Endodermal cell (in vitro differentiated cells): Measurements from ENCODE around the gene ABCF3. TPM values are rescaled to one million over a fixed set of nuclear protein-coding genes. Genes with fewer than 3 reads are reported as not detected.
A peak's percentile ranks its signal among the peaks of the same experiment; 100 is the strongest.

Source experiments
- DNase-seq: peaks from one replicate; pipeline ENCODE4 v3.0.0-alpha.2; 2017
- H3K27ac ChIP-seq: 2 replicates; pipeline ENCODE4 v1.5.1; 2013; ENCODE audit warnings: mild to moderate bottlenecking, low read depth, low read length, moderate library complexity
- H3K27me3 ChIP-seq: 2 replicates; pipeline ENCODE4 v1.6.1; 2013; ENCODE audit warnings: mild to moderate bottlenecking, low read length, moderate library complexity; ENCODE audit not compliant: insufficient read depth, control insufficient read depth, poor library complexity, severe bottlenecking
- H3K36me3 ChIP-seq: 2 replicates; pipeline ENCODE4 v1.7.0; 2013; ENCODE audit warnings: mild to moderate bottlenecking, low read length, moderate library complexity; ENCODE audit not compliant: control insufficient read depth, insufficient read depth
- H3K4me1 ChIP-seq: one replicate; pipeline ENCODE4 v1.7.0; 2013; ENCODE audit warnings: low read length; ENCODE audit not compliant: control insufficient read depth, insufficient read depth
- H3K4me3 ChIP-seq: 2 replicates; pipeline ENCODE4 v1.5.1; 2013; ENCODE audit warnings: mild to moderate bottlenecking, low read length, moderate library complexity
- H3K9ac ChIP-seq: 2 replicates; pipeline ENCODE4 v1.6.1; 2013; ENCODE audit warnings: mild to moderate bottlenecking, low read length, moderate library complexity; ENCODE audit not compliant: poor library complexity, severe bottlenecking; ENCODE audit errors: extremely low read depth
- H3K9me3 ChIP-seq: 2 replicates; pipeline ENCODE4 v1.6.1; 2013; ENCODE audit warnings: mild to moderate bottlenecking, low read length, moderate library complexity; ENCODE audit not compliant: control insufficient read depth
- H3K27ac Mint-ChIP-seq: 2 replicates; pipeline ENCODE4 v1.8.0; 2020; ENCODE audit warnings: mixed read lengths
- H3K27me3 Mint-ChIP-seq: 2 replicates; pipeline ENCODE4 v1.8.0; 2021; ENCODE audit warnings: mild to moderate bottlenecking, mixed read lengths; ENCODE audit not compliant: insufficient read depth
- H3K36me3 Mint-ChIP-seq: 2 replicates; pipeline ENCODE4 v1.8.0; 2020; ENCODE audit warnings: low read depth, mixed read lengths
- H3K4me1 Mint-ChIP-seq: 2 replicates; pipeline ENCODE4 v1.8.0; 2020; ENCODE audit warnings: mixed read lengths
- H3K4me3 Mint-ChIP-seq: 2 replicates; pipeline ENCODE4 v1.8.0; 2020; ENCODE audit warnings: mild to moderate bottlenecking, moderate library complexity, mixed read lengths
- H3K9me3 Mint-ChIP-seq: 2 replicates; pipeline ENCODE4 v1.8.0; 2020; ENCODE audit warnings: mild to moderate bottlenecking, mixed read lengths
- WGBS, 2 experiments: methylation state at CpG; one replicate each; pipeline versions ENCODE4 v1.1.5 to v1.1.7; 2013; ENCODE audit warnings: missing lambda C conversion rate in 2 of 2, mixed read lengths in 1 of 2; ENCODE audit not compliant: insufficient coverage in 1 of 2, insufficient read length in 1 of 2; 5-methylcytosine and 5-hydroxymethylcytosine counted together
- total RNA-seq, 2 donors: library from RNA; stranded (reverse); fragmentation: NEBNext Ultra II Directional in 1 of 2; extraction: Animal tissue kit (Norgen Biotek cat#: 25700) in 1 of 2; gene quantifications; 2 replicates in 1 of 2; 3 replicates in 1 of 2; pipeline ENCODE4 v1.2.1, GENCODE V29; 2021
- TF ChIP-seq, protein P1 (sequence below): fragments of 200-600 bp; sonication (generic); conservative IDR thresholded peaks from 2 replicates; pipeline ENCODE4 v1.5.0; 2021; ENCODE audit warnings: antibody characterized with exemption, mild to moderate bottlenecking

ABCF3 gene
- total RNA-seq, 2 donors from 2014 or later = 57.6 to 57.8 TPM

DNA sequence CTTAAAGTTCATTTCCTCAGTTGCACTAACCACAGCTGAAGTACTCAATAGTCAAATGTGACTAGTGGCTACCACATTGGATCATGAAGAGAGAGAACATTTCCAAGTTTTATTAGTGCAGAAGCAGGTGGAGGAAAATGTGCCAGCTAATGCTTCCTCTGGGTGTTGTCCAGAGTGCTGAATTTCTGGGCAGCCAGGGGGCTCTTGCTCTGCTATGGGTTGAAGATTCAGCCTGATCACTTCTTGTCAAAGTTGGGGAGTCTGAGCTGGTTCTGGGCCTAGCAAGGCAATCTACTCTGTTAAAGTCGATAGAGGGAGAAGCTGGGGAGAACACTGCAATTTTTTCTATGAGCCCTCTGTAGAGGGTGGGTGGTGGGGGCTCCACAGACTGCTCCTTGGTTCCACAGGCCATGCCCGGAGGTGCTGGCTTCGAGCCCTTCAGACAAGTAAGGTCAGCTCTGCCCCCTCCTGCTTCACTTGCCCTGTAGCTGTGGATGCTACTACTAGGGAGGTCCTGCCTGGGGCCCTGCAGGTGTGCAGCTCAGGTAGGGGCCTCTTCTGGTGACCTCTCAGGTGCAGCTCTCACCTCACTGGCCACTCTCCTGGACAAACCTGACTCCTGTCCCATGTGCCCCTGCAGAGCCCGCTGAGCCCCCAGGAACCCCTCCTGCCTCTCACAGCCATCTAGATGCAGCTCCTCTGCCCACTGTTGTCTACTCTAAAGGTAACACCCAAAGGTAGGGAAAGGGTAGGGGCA is 54.6 kb downstream of the ABCF3 start:
- 88 to 90% methylated on average over 2 to 4 of the region's 4 CpGs for WGBS, 2 experiments
- Histone ChIP-seq H3K9ac (no peak overlapping the region), H3K9me3 (no peaks in the 10 kb centered on the region), H3K4me1 (peaks cover 3% of the 10 kb centered on the region), H3K27ac (no peak overlapping the region), H3K4me3 (no peak overlapping the region), H3K36me3 (peaks cover 24% of the 10 kb centered on the region), H3K27me3 (peaks cover 11% of the 10 kb centered on the region)
- H3K36me3 Mint-ChIP-seq = peaks cover 22% of the 10 kb centered on the region
- H3K9me3 Mint-ChIP-seq = no peaks in the 10 kb centered on the region
- H3K27ac Mint-ChIP-seq = no peak overlapping the region
- H3K27me3 Mint-ChIP-seq = peaks cover 29% of the 10 kb centered on the region
- H3K4me3 Mint-ChIP-seq = no peak overlapping the region
- peaks cover 7% of the 10 kb centered on the region for H3K4me1 Mint-ChIP-seq
- TF ChIP-seq, protein P1, sequence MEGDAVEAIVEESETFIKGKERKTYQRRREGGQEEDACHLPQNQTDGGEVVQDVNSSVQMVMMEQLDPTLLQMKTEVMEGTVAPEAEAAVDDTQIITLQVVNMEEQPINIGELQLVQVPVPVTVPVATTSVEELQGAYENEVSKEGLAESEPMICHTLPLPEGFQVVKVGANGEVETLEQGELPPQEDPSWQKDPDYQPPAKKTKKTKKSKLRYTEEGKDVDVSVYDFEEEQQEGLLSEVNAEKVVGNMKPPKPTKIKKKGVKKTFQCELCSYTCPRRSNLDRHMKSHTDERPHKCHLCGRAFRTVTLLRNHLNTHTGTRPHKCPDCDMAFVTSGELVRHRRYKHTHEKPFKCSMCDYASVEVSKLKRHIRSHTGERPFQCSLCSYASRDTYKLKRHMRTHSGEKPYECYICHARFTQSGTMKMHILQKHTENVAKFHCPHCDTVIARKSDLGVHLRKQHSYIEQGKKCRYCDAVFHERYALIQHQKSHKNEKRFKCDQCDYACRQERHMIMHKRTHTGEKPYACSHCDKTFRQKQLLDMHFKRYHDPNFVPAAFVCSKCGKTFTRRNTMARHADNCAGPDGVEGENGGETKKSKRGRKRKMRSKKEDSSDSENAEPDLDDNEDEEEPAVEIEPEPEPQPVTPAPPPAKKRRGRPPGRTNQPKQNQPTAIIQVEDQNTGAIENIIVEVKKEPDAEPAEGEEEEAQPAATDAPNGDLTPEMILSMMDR = no peak
- peak; percentile 81 for DNase-seq

DNA sequence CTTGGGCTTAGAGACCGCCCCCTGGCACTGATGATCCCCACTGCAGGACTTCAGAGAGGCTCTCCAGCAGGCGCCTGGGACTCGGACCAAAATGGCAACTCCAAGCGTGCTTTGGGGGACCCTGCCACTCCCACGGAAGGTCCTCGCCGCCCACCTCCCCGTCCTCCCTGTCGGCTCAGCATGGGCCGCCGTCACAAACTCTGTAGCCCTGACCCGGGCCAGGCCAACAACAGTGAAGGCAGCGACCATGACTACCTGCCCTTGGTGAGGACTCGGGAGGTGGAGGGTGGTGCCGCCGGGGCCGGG is 55.1 kb downstream of the ABCF3 start:
- H3K4me3 ChIP-seq = no peak overlapping the region
- peaks cover 26% of the 10 kb centered on the region for H3K36me3 ChIP-seq
- 84 to 100% methylated on average over 5 to 17 of the region's 17 CpGs for whole genome bisulfite sequencing, 2 experiments
- TF ChIP-seq, protein P1 = no peak
- H3K9me3 ChIP-seq = no peaks in the 10 kb centered on the region
- no peak overlapping the region for H3K27ac ChIP-seq
- H3K9ac ChIP-seq = no peak overlapping the region
- H3K27me3 ChIP-seq = peaks cover 10% of the 10 kb centered on the region
- DNase-seq = no peak
- H3K36me3 Mint-ChIP-seq = peaks cover 22% of the 10 kb centered on the region
- H3K4me1 Mint-ChIP-seq = peaks cover 2% of the 10 kb centered on the region
- H3K4me3 Mint-ChIP-seq = no peak overlapping the region
- H3K27ac Mint-ChIP-seq = no peak overlapping the region
- H3K9me3 Mint-ChIP-seq = no peaks in the 10 kb centered on the region
- no peaks in the 10 kb centered on the region for H3K4me1 ChIP-seq
- peaks cover 27% of the 10 kb centered on the region for H3K27me3 Mint-ChIP-seq

DNA sequence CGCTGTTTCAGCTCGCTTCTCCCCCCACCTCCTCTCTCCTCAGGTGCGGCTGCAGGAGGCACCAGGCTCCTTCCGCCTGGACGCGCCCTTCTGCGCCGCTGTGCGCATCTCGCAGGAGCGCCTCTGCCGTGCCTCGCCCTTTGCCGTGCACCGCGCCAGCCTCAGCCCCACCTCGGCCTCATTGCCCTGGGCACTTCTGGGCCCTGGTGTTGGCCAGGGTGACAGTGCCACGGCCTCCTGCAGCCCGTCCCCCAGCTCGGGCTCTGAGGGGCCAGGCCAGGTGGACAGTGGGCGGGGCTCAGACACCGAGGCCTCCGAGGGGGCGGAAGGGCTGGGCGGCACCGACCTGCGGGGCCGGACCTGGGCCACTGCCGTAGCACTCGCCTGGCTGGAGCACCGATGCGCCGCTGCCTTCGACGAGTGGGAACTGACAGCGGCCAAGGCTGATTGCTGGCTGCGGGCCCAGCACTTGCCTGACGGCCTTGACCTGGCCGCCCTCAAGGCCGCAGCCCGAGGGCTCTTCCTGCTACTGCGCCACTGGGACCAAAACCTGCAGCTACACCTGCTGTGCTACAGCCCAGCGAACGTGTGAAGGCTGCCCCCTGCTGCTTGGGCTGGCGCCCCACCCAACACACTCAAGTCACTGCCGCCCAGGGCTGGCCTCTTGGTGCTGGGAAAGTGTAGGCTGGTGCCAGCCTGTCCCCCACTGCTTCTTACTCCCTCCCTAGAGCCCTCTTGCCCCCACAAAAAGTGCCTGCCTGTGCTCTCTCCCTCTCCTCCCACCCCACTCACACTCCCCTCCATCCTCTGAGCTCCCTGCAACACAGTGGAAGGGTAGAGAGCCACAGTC is 55.7 kb downstream of the ABCF3 start:
- WGBS, 2 experiments = 76 to 89% methylated on average over 35 to 46 of the region's 46 CpGs
- H3K4me3 ChIP-seq = no peak overlapping the region
- H3K27me3 ChIP-seq = peaks cover 10% of the 10 kb centered on the region
- TF ChIP-seq, protein P1 = peak; percentile 46
- H3K27me3 Mint-ChIP-seq = peaks cover 27% of the 10 kb centered on the region
- no peaks in the 10 kb centered on the region for H3K4me1 Mint-ChIP-seq
- H3K9me3 ChIP-seq = no peaks in the 10 kb centered on the region
- H3K4me1 ChIP-seq = no peaks in the 10 kb centered on the region
- H3K9me3 Mint-ChIP-seq = no peaks in the 10 kb centered on the region
- H3K4me3 Mint-ChIP-seq = no peak overlapping the region
- peaks cover 26% of the 10 kb centered on the region for H3K36me3 ChIP-seq
- no peak overlapping the region for H3K9ac ChIP-seq
- peaks cover 22% of the 10 kb centered on the region for H3K36me3 Mint-ChIP-seq
- DNase-seq = peak; percentile 73
- no peak overlapping the region for H3K27ac ChIP-seq
- no peak overlapping the region for H3K27ac Mint-ChIP-seq
